ENCODE data around the gene LSAMP. TPM values are rescaled to one million over a fixed set of nuclear protein-coding genes. Genes with fewer than 3 reads are reported as not detected.

Gene LSAMP
- total RNA-seq, 6 experiments from 2014 or later: under 0.01 to 0.22 (median 0.12) TPM; not detected in 1

DNA sequence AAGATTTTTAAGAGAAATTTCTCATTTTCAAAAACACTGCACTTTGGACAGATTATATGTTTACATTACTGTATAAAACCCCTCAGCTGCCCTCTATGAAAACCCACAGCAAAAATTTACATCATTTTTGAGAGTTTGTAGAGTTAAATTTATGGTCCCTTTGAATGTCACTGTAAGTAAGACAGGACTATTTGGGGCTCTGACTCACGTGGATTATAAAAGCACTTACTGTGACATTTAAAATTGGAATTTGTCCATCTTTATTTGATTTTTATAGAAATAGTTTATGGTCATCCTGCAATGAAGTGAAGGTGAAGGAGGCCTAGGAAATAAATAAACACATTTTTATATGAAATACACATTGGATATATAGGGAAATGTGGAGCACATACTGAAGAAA is 672.3 kb downstream of the LSAMP start:
- DNase-seq (no peak), ATAC-seq (no peak)
- 60% methylated on average over 1 of the region's 1 CpG for WGBS (ENCODE audit: insufficient coverage, low coverage, low lambda C conversion rate, missing lambda C conversion rate)
- Histone ChIP-seq H3K4me1 (no peaks in the 10 kb centered on the region), H3K4me3 (no peak overlapping the region), H3K27me3 (no peaks in the 10 kb centered on the region), H3K36me3 (no peaks in the 10 kb centered on the region), H3K9me3 (no peaks in the 10 kb centered on the region), H3K27ac (no peak overlapping the region)
- intact Hi-C loops (cut with DNase I): no loop called here
- TF ChIP-seq, protein P1, sequence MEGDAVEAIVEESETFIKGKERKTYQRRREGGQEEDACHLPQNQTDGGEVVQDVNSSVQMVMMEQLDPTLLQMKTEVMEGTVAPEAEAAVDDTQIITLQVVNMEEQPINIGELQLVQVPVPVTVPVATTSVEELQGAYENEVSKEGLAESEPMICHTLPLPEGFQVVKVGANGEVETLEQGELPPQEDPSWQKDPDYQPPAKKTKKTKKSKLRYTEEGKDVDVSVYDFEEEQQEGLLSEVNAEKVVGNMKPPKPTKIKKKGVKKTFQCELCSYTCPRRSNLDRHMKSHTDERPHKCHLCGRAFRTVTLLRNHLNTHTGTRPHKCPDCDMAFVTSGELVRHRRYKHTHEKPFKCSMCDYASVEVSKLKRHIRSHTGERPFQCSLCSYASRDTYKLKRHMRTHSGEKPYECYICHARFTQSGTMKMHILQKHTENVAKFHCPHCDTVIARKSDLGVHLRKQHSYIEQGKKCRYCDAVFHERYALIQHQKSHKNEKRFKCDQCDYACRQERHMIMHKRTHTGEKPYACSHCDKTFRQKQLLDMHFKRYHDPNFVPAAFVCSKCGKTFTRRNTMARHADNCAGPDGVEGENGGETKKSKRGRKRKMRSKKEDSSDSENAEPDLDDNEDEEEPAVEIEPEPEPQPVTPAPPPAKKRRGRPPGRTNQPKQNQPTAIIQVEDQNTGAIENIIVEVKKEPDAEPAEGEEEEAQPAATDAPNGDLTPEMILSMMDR (IDR thresholded peaks at IDR 0.05): no peak
- no peak for TF ChIP-seq POLR2A (IDR thresholded peaks at IDR 0.05)

DNA sequence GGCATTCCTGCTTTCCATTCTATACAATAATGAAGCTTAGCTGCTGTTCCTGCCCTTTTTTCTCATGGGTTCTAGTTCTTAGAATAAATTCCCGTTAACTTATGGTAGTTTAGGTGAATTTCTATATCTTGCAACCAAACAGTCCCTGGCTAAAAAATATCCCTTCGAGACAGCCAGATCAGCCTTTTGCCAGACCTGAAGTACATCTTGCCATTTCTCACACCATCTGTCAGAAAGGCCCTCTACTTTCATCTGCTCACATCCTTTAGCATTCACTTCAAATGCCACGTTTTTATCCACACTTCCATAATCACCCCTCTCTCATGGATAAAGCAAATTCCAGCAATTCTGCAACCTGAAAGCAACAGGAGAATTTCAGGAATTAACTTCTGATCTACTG is 676.6 kb downstream of the LSAMP start:
- DNase-seq (no peak), ATAC-seq (no peak)
- intact Hi-C loops (cut with DNase I): no loop called here
- no peaks in the 10 kb centered on the region for H3K36me3 ChIP-seq
- WGBS (ENCODE audit: insufficient coverage, low coverage, low lambda C conversion rate, missing lambda C conversion rate): 58% methylated on average over 3 of the region's 3 CpGs
- H3K27me3 ChIP-seq: no peaks in the 10 kb centered on the region
- H3K9me3 ChIP-seq: no peaks in the 10 kb centered on the region
- H3K4me3 ChIP-seq: no peak overlapping the region
- no peak for TF ChIP-seq POLR2A (IDR thresholded peaks at IDR 0.05)
- TF ChIP-seq, protein P1 (IDR thresholded peaks at IDR 0.05): no peak
- no peaks in the 10 kb centered on the region for H3K4me1 ChIP-seq
- H3K27ac ChIP-seq: no peak overlapping the region

DNA sequence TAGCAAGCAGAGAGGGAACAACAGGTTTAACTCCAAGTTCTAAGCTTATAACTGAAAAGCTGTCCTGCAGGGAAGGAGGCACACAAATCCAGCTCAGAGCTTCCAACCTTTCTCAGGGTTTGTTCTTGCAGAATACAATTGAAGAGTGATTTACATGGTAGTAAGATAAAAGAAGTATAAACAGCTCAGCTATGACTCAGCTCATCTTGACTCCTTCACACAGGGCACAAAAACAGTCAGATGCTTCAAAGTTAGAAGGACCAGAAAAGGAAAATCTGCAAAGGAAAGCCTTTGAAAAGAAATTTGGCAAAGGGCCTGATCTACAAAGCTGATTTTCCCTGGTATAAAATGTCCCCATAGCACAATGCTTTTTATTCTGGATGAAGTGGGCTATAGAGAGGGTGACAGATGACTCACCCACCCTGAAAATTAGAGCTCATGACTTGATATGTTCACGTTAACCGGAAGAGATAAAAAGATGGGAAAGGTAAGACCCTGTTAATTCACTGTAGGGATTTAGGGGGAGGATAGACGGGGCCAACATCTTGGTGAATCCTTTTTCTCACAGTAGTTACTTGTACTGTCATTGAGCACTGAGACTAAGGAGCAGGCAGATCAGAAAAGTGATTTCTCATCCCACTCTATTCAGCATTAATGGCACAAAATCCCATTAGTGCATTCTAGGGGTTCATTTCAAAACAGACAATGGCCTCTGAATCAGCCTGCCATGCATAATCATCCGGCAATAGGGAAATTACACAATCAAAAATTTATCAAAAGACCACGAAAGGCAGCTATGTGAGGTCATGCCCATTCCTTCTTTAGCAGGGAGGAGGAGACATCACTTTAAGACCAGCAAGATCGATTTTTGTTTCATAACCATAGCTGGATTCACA is 678.5 kb downstream of the LSAMP start:
- no peak overlapping the region for H3K4me3 ChIP-seq
- WGBS (ENCODE audit: insufficient coverage, low coverage, low lambda C conversion rate, missing lambda C conversion rate): 68% methylated on average over 6 of the region's 6 CpGs
- DNase-seq: no peak
- intact Hi-C loops (cut with DNase I): no loop called here
- H3K27me3 ChIP-seq: no peaks in the 10 kb centered on the region
- no peaks in the 10 kb centered on the region for H3K36me3 ChIP-seq
- no peaks in the 10 kb centered on the region for H3K9me3 ChIP-seq
- ATAC-seq: no peak
- no peak for TF ChIP-seq POLR2A (IDR thresholded peaks at IDR 0.05)
- TF ChIP-seq, protein P1 (IDR thresholded peaks at IDR 0.05): no peak
- H3K4me1 ChIP-seq: no peaks in the 10 kb centered on the region
- no peak overlapping the region for H3K27ac ChIP-seq

DNA sequence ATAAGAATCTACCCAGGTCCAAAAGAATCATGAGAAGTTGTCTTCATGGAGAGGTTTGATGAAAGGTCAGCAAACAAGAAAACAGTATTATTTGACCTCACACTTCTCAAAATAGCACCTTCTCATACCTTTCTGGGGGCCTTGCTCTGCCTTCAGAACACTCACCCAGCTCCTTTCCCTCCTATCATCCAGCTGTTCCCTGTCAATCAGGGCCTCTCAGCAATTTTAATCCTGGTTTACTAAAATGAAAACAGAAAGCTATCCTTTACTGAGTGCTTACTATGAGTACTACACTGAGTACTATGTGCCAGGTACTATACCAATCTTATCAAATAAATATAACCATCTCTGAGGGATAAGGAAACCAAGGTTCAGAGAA is 683.4 kb downstream of the LSAMP start:
- DNase-seq (no peak), ATAC-seq (no peak)
- H3K4me1 ChIP-seq: no peaks in the 10 kb centered on the region
- TF ChIP-seq, protein P1 (IDR thresholded peaks at IDR 0.05): no peak
- TF ChIP-seq POLR2A (IDR thresholded peaks at IDR 0.05): no peak
- no peak overlapping the region for H3K4me3 ChIP-seq
- no peak overlapping the region for H3K27ac ChIP-seq
- H3K9me3 ChIP-seq: no peaks in the 10 kb centered on the region
- H3K27me3 ChIP-seq: no peaks in the 10 kb centered on the region
- intact Hi-C loops (cut with DNase I): no loop called here
- no peaks in the 10 kb centered on the region for H3K36me3 ChIP-seq
